Measurements from ENCODE around the gene MUC5AC. TPM values are rescaled to one million over a fixed set of nuclear protein-coding genes. Genes with fewer than 3 reads are reported as not detected.

The MUC5AC gene
- total and polyA plus RNA-seq, 2 donors (not counting 1 experiment from before 2014, with no cell fraction given): not detected

DNA sequence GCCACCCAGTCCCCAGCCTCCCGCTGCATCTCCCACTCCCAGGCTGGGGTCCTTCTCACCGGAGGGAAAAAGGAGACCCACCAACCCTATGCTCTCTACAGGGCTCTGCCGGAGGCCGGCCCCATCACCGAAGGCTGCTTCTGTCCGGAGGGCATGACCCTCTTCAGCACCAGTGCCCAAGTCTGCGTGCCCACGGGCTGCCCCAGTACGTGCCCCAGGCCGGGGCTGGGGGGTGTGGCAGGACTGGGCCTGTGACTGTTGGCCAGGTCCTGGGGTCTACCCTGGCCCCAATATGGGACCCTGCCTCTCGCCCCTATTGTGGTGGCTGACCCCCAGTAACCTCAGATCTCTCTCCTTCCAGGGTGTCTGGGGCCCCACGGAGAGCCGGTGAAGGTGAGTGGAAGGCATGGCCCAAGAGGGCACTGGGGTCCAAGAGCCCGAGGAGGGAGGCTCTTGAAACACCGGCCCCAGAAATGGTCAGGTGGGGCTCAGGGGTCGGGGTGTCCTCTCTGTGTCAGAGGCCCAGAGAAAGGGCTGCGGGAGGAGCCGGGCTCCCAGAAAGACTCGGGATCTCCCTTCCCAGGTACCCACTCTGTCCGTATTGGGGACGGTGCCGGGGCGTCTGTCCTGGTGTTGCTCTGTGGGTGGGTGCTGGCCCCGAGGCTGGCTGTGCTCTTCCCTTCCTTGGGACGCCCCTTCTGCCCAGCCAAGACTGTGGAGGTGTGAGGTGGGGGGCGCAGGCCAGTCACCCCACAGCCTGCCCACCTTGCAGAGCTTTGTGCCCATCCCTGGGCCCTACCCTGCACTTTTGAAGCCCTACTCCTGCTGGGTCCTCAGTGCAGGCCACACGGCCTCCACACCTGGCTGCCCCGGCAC lies 39.0 kb downstream of the MUC5AC start:
- no peak for DNase-seq (ENCODE audit: low read depth in 2 of 2)
- Histone ChIP-seq H3K4me1 (ENCODE audit: control insufficient read depth, extremely low read depth, insufficient read depth, low read length) (no peaks in the 10 kb centered on the region), H2AFZ (ENCODE audit: low read length) (no peak overlapping the region), H3K27me3 (ENCODE audit: control insufficient read depth, insufficient read depth, low read length) (no peaks in the 10 kb centered on the region), H3K9ac (ENCODE audit: insufficient read depth, low read length) (no peak overlapping the region), H3K4me2 (ENCODE audit: extremely low read depth, insufficient read depth, low read length) (no peak overlapping the region), H3K79me2 (ENCODE audit: control insufficient read depth, insufficient read depth, low read length) (no peaks in the 10 kb centered on the region), H3K9me3 (ENCODE audit: control insufficient read depth, insufficient read depth, low read depth, low read length) (no peaks in the 10 kb centered on the region), H3K4me3 (replicated peaks in 1 of 4; ENCODE audit: control extremely low read depth in 1 of 4, insufficient read depth in 1 of 4, low read depth in 3 of 4, low read length in 4 of 4) (no peak overlapping the region), H3K36me3 (ENCODE audit: control insufficient read depth, insufficient read depth, low read length) (no peaks in the 10 kb centered on the region), H4K20me1 (ENCODE audit: control insufficient read depth, extremely low read depth, insufficient read depth, low read length) (no peaks in the 10 kb centered on the region), H3K27ac (ENCODE audit: insufficient read depth, low read length) (no peak overlapping the region)
- TF ChIP-seq EZH2 (IDR thresholded peaks at IDR 0.05; ENCODE audit: low read length, missing control alignments): no peak

DNA sequence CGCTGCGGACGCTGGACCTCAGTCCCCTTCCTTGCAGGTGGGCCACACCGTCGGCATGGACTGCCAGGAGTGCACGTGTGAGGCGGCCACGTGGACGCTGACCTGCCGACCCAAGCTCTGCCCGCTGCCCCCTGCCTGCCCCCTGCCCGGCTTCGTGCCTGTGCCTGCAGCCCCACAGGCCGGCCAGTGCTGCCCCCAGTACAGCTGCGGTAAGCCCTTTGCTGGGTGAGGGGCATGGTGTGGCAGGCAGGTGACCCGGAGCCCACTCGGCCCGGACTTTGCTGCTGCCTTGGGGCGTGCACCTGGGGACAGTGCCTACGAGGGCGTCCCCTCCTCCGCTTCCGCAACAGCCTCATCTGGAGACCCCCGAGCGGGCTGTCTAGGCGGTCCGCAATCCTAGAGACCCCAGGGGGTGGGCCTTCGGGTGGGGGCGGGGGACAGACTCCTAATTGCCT lies 39.7 kb downstream of the MUC5AC start:
- DNase-seq (ENCODE audit: low read depth in 2 of 2): no peak
- H3K9ac ChIP-seq (ENCODE audit: insufficient read depth, low read length): no peak overlapping the region
- no peak overlapping the region for H3K4me3 ChIP-seq (replicated peaks in 1 of 4; ENCODE audit: control extremely low read depth in 1 of 4, insufficient read depth in 1 of 4, low read depth in 3 of 4, low read length in 4 of 4)
- no peak for TF ChIP-seq EZH2 (IDR thresholded peaks at IDR 0.05; ENCODE audit: low read length, missing control alignments)
- TF ChIP-seq, protein P1, sequence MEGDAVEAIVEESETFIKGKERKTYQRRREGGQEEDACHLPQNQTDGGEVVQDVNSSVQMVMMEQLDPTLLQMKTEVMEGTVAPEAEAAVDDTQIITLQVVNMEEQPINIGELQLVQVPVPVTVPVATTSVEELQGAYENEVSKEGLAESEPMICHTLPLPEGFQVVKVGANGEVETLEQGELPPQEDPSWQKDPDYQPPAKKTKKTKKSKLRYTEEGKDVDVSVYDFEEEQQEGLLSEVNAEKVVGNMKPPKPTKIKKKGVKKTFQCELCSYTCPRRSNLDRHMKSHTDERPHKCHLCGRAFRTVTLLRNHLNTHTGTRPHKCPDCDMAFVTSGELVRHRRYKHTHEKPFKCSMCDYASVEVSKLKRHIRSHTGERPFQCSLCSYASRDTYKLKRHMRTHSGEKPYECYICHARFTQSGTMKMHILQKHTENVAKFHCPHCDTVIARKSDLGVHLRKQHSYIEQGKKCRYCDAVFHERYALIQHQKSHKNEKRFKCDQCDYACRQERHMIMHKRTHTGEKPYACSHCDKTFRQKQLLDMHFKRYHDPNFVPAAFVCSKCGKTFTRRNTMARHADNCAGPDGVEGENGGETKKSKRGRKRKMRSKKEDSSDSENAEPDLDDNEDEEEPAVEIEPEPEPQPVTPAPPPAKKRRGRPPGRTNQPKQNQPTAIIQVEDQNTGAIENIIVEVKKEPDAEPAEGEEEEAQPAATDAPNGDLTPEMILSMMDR (conservative IDR thresholded peaks at IDR 0.05 in 1 of 2, IDR thresholded peaks at IDR 0.05 in 1 of 2; ENCODE audit: low read depth in 1 of 2, low read length in 2 of 2): no peak
- no peak overlapping the region for H3K27ac ChIP-seq (ENCODE audit: insufficient read depth, low read length)
- no peaks in the 10 kb centered on the region for H3K9me3 ChIP-seq (ENCODE audit: control insufficient read depth, insufficient read depth, low read depth, low read length)
- H3K36me3 ChIP-seq (ENCODE audit: control insufficient read depth, insufficient read depth, low read length): no peaks in the 10 kb centered on the region
- H3K27me3 ChIP-seq (ENCODE audit: control insufficient read depth, insufficient read depth, low read length): no peaks in the 10 kb centered on the region
- H3K4me1 ChIP-seq (ENCODE audit: control insufficient read depth, extremely low read depth, insufficient read depth, low read length): no peaks in the 10 kb centered on the region
- H3K4me2 ChIP-seq (ENCODE audit: extremely low read depth, insufficient read depth, low read length): no peak overlapping the region
- H4K20me1 ChIP-seq (ENCODE audit: control insufficient read depth, extremely low read depth, insufficient read depth, low read length): no peaks in the 10 kb centered on the region
- H2AFZ ChIP-seq (ENCODE audit: low read length): no peak overlapping the region
- H3K79me2 ChIP-seq (ENCODE audit: control insufficient read depth, insufficient read depth, low read length): no peaks in the 10 kb centered on the region

DNA sequence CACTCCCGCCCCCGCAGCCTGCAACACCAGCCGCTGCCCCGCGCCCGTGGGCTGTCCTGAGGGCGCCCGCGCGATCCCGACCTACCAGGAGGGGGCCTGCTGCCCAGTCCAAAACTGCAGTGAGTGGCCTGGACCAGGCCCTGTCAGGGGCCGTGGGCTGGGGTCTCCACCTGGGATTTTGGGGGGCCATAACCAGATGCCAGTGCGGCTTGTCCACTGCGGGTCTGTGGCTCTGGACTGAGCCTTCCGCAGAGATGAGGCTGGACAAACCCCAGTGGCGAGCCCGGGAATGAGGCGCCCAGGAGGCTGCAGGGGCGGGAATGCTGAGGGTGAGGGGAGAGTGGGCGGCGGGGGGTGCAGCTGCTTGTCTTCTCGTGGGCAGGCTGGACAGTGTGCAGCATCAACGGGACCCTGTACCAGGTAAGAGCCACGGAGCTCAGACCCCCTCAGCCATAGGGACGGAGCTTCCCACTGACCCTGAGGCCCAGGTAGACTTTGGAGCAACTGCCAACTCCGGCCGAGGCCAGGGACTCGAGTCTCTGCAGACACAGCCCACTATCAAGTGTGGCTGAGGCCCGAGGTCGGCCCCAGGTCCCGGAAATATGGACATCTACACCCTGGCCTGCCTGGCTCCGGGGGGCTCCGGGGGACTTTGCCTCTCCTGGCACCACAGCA lies 40.3 kb downstream of the MUC5AC start:
- Histone ChIP-seq H3K9me3 (ENCODE audit: control insufficient read depth, insufficient read depth, low read depth, low read length) (no peaks in the 10 kb centered on the region), H2AFZ (ENCODE audit: low read length) (no peak overlapping the region), H3K4me3 (replicated peaks in 1 of 4; ENCODE audit: control extremely low read depth in 1 of 4, insufficient read depth in 1 of 4, low read depth in 3 of 4, low read length in 4 of 4) (no peak overlapping the region), H3K36me3 (ENCODE audit: control insufficient read depth, insufficient read depth, low read length) (no peaks in the 10 kb centered on the region), H3K4me2 (ENCODE audit: extremely low read depth, insufficient read depth, low read length) (no peak overlapping the region), H3K79me2 (ENCODE audit: control insufficient read depth, insufficient read depth, low read length) (no peaks in the 10 kb centered on the region), H3K4me1 (ENCODE audit: control insufficient read depth, extremely low read depth, insufficient read depth, low read length) (no peaks in the 10 kb centered on the region), H3K27me3 (ENCODE audit: control insufficient read depth, insufficient read depth, low read length) (no peaks in the 10 kb centered on the region), H3K9ac (ENCODE audit: insufficient read depth, low read length) (no peak overlapping the region), H4K20me1 (ENCODE audit: control insufficient read depth, extremely low read depth, insufficient read depth, low read length) (no peaks in the 10 kb centered on the region), H3K27ac (ENCODE audit: insufficient read depth, low read length) (no peak overlapping the region)
- no peak for DNase-seq (ENCODE audit: low read depth in 2 of 2)
- TF ChIP-seq EZH2 (IDR thresholded peaks at IDR 0.05; ENCODE audit: low read length, missing control alignments): no peak
- TF ChIP-seq, protein P1 (conservative IDR thresholded peaks at IDR 0.05 in 1 of 2, IDR thresholded peaks at IDR 0.05 in 1 of 2; ENCODE audit: low read depth in 1 of 2, low read length in 2 of 2): no peak
